ENCODE measurements around the gene AGBL4. TPM values are rescaled to one million over a fixed set of nuclear protein-coding genes. Genes with fewer than 3 reads are reported as not detected.
A peak's percentile ranks its signal among the peaks of the same experiment; 100 is the strongest.

The AGBL4 gene
- total RNA-seq, 4 donors from 2014 or later, result 0.13 TPM; not detected in 3

DNA sequence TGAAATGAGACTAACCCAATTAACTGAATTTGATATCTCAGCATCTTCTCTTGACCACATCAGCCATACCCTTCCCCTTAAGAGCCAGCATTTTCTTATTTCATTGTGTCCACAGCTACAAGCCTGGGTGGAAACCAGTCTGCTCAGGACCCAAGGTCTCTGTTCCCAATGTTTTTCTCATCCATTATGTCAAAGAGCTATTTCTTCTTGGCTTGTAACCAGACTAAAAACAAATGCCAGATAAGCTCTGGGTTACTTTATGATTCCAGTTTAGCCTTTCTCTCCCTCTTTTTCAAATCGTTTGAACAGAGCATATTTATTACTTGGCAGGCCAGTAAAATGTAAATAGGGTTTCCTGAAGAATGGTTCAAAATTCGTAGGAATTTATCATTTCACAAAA is 1442.5 kb downstream of the AGBL4 start:
- H3K4me1 ChIP-seq, result peaks cover 0 to 12% (median 4%) of the 10 kb centered on the region in 4 donors
- 6% methylated on average over 2 of the region's 2 CpGs for WGBS
- no peak for DNase-seq (ENCODE audit: extremely low spot score)
- H3K4me3 ChIP-seq, result no peak overlapping the region
- TF ChIP-seq EP300 (IDR thresholded peaks at IDR 0.05) (no peak), POLR2A (IDR thresholded peaks at IDR 0.05; ENCODE audit: low read depth) (no peak), POLR2AphosphoS5 (IDR thresholded peaks at IDR 0.05) (no peak)
- TF ChIP-seq, protein P1, sequence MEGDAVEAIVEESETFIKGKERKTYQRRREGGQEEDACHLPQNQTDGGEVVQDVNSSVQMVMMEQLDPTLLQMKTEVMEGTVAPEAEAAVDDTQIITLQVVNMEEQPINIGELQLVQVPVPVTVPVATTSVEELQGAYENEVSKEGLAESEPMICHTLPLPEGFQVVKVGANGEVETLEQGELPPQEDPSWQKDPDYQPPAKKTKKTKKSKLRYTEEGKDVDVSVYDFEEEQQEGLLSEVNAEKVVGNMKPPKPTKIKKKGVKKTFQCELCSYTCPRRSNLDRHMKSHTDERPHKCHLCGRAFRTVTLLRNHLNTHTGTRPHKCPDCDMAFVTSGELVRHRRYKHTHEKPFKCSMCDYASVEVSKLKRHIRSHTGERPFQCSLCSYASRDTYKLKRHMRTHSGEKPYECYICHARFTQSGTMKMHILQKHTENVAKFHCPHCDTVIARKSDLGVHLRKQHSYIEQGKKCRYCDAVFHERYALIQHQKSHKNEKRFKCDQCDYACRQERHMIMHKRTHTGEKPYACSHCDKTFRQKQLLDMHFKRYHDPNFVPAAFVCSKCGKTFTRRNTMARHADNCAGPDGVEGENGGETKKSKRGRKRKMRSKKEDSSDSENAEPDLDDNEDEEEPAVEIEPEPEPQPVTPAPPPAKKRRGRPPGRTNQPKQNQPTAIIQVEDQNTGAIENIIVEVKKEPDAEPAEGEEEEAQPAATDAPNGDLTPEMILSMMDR (IDR thresholded peaks at IDR 0.05), result no peak
- intact Hi-C loops (cut with DNase I), result no loop called here
- no peaks in the 10 kb centered on the region for H3K9me3 ChIP-seq
- no peaks in the 10 kb centered on the region for H3K27me3 ChIP-seq
- H3K36me3 ChIP-seq, result no peaks in the 10 kb centered on the region
- H3K27ac ChIP-seq (replicated peaks in 1 of 4), result no peak overlapping the region

DNA sequence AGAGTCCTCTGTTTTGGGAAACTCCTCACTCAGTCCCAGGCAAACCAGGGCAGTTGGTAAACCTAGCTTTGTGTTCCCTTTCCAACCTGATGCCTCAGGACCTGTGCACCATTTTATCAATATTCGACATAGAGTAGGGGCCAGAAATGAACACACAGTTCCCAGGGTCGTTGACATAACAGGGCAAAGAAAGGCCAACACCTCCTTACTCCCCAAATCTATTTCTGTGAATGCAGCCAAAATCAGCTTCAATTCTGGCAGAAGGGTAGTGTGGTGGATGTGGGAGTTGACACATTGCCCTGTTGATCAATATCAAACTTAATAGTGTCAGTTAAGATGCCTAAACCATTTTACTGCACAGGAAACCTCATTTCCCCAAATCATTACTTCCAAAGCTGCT is 1447.2 kb downstream of the AGBL4 start:
- H3K36me3 ChIP-seq, result no peaks in the 10 kb centered on the region
- intact Hi-C loops (cut with DNase I), result no loop called here
- DNase-seq (ENCODE audit: extremely low spot score), result no peak
- WGBS, result 100% methylated on average over 2 of the region's 2 CpGs
- TF ChIP-seq, protein P1 (IDR thresholded peaks at IDR 0.05), result no peak
- TF ChIP-seq POLR2AphosphoS5 (IDR thresholded peaks at IDR 0.05) (no peak), EP300 (IDR thresholded peaks at IDR 0.05) (no peak), POLR2A (IDR thresholded peaks at IDR 0.05; ENCODE audit: low read depth) (no peak)
- peaks cover 0 to 13% (median 2%) of the 10 kb centered on the region in 4 donors for H3K4me1 ChIP-seq
- H3K27me3 ChIP-seq, result no peaks in the 10 kb centered on the region
- no peaks in the 10 kb centered on the region for H3K9me3 ChIP-seq
- no peak overlapping the region for H3K27ac ChIP-seq (replicated peaks in 1 of 4)
- no peak overlapping the region for H3K4me3 ChIP-seq

DNA sequence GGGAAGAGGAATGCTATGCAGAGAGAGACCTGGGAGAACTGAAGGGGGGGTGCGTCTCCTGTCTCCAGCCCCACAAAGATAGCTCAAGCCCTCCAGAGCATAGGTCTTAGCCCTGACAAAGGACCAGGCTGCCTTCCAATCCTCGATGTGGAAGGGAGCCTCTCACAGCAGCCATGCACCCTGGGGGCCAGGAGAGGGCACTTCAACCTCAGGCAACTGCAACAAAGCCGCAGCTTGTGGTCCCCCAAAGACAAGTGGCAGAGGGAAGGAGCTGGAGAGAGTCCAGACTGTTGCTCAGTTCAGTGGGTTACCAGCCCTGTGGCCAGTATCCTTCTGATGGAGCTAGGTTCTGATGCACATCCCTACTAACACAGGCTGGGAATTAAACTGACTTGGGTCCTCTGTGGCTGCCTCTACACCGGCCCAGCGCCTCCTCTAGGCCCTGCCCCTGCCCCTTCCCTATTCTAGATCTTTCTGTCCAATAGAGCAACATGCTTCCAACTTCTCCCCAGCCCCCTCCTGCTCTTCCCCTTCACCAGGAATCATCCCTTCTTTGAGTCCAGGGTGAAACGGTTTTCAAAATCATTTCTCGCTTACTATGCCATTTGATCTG is 1451.0 kb downstream of the AGBL4 start:
- Histone ChIP-seq H3K36me3 (no peaks in the 10 kb centered on the region), H3K27ac (replicated peaks in 1 of 4) (no peak overlapping the region), H3K4me1 (peaks cover 0 to 4% (median 0%) of the 10 kb centered on the region in 4 donors), H3K27me3 (no peaks in the 10 kb centered on the region), H3K9me3 (no peaks in the 10 kb centered on the region), H3K4me3 (no peak overlapping the region)
- WGBS, result 43% methylated on average over 7 of the region's 7 CpGs
- intact Hi-C loops (cut with DNase I), result loop anchor here (5.0 kb wide), 1 partner anchor 125 kb away; no protein-coding TSS in a partner anchor
- no peak for DNase-seq (ENCODE audit: extremely low spot score)
- TF ChIP-seq, protein P1 (IDR thresholded peaks at IDR 0.05), result peak; percentile 48 to 58 (median 57)
- no peak for TF ChIP-seq POLR2A (IDR thresholded peaks at IDR 0.05; ENCODE audit: low read depth)

- WGBS, result 85% methylated on average over 4 of the region's 4 CpGs
- H3K4me1 ChIP-seq, result peaks cover 0 to 4% (median 0%) of the 10 kb centered on the region in 4 donors
- H3K4me3 ChIP-seq, result no peak overlapping the region
- no peak for DNase-seq (ENCODE audit: extremely low spot score)
- intact Hi-C loops (cut with DNase I), result loop anchor here (5.0 kb wide), 1 partner anchor 125 kb away; no protein-coding TSS in a partner anchor
- H3K36me3 ChIP-seq, result no peaks in the 10 kb centered on the region
- TF ChIP-seq POLR2A (IDR thresholded peaks at IDR 0.05; ENCODE audit: low read depth) (no peak), EP300 (IDR thresholded peaks at IDR 0.05) (no peak), POLR2AphosphoS5 (IDR thresholded peaks at IDR 0.05) (no peak)
- TF ChIP-seq, protein P1 (IDR thresholded peaks at IDR 0.05), result no peak
- H3K9me3 ChIP-seq, result no peaks in the 10 kb centered on the region
- no peak overlapping the region for H3K27ac ChIP-seq (replicated peaks in 1 of 4)
- no peaks in the 10 kb centered on the region for H3K27me3 ChIP-seq
These were observed 1451.6 kb downstream of the AGBL4 start for GRCh38 chr1:48572134-48572533.
